ENCODE measurements around the gene CLIP1. TPM values are rescaled to one million over a fixed set of nuclear protein-coding genes. Genes with fewer than 3 reads are reported as not detected.

CLIP1 gene
- total RNA-seq, 2 experiments from 2014 or later: 52.0 to 54.9 TPM

DNA sequence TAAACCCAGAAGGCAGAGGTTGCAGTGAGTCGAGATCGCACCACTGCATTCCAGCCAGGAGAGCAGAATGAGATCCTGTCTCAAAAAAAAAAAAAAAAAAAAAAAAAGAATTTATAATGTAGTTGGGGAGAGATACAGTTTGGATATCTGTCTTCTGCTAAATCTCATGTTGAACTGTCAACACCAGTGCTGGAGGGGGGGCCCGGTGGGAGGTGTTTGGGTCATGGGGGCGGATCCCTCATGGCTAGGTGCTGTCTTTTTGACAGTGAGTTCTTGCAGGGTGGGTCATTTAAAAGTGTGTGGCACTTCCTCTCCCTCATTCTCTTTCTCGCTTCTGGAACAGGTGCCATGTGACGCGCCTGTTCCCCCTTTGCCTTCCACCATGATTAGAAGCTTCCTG, 32.8 kb downstream of the CLIP1 start:
- Mint-ChIP-seq H3K27ac (no peak overlapping the region), H3K4me3 (no peak overlapping the region), H3K27me3 (no peaks in the 10 kb centered on the region), H3K36me3 (ENCODE audit: low read depth) (no peaks in the 10 kb centered on the region), H3K9me3 (no peaks in the 10 kb centered on the region), H3K4me1 (ENCODE audit: low read depth) (peaks cover 32% of the 10 kb centered on the region)
- peaks cover 11% of the 10 kb centered on the region for H3K4me1 ChIP-seq (ENCODE audit: insufficient read depth, low read length)
- CTCF ChIA-PET: interaction anchor here (1.3 kb wide), 1 partner anchor 9 kb away, joined by 3 read pairs; no protein-coding TSS in a partner anchor
- intact Hi-C loops (cut with DNase I, micrococcal nuclease): loop anchor here in 1 of 2 experiments (10.0 kb wide), 1 partner anchor 365 kb away; the partner anchor contains the start of gene DENR
- H3K27me3 ChIP-seq (ENCODE audit: control insufficient read depth in 1 of 2, insufficient read depth in 2 of 2, low read length in 2 of 2): no peaks in the 10 kb centered on the region
- no peaks in the 10 kb centered on the region for H3K36me3 ChIP-seq (ENCODE audit: insufficient read depth, low read length)
- TF ChIP-seq, protein P1, sequence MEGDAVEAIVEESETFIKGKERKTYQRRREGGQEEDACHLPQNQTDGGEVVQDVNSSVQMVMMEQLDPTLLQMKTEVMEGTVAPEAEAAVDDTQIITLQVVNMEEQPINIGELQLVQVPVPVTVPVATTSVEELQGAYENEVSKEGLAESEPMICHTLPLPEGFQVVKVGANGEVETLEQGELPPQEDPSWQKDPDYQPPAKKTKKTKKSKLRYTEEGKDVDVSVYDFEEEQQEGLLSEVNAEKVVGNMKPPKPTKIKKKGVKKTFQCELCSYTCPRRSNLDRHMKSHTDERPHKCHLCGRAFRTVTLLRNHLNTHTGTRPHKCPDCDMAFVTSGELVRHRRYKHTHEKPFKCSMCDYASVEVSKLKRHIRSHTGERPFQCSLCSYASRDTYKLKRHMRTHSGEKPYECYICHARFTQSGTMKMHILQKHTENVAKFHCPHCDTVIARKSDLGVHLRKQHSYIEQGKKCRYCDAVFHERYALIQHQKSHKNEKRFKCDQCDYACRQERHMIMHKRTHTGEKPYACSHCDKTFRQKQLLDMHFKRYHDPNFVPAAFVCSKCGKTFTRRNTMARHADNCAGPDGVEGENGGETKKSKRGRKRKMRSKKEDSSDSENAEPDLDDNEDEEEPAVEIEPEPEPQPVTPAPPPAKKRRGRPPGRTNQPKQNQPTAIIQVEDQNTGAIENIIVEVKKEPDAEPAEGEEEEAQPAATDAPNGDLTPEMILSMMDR (IDR thresholded peaks at IDR 0.05): no peak
- no peak overlapping the region for H3K27ac ChIP-seq (ENCODE audit: low read depth in 1 of 2, low read length in 2 of 2)
- no peaks in the 10 kb centered on the region for H3K9me3 ChIP-seq (ENCODE audit: control insufficient read depth in 1 of 2, insufficient read depth in 1 of 2, low read length in 2 of 2)
- ATAC-seq (ENCODE audit: poor library complexity) (no peak), DNase-seq (no peak)
- H3K4me3 ChIP-seq (ENCODE audit: low read length): no peak overlapping the region
- POLR2A ChIA-PET: no interaction called here

DNA sequence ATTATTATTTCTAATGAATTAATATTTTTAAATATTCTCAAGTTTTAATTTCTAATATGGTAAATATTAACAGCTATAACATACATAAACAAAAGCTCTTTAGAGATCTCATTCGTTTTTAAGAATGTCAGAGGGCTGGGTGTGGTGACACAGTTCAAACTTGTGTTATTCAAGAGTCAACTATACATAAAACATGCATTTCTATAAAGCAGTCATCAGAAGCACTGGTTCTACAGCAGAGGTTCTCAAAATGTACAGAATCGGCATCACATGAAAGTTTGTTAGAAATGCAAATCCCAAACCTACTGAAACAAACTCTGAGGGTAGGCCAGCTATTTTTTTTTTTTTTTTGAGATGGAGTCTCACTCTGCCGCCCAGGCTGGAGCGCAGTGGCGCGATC, 34.6 kb downstream of the CLIP1 start:
- Histone ChIP-seq H3K9me3 (ENCODE audit: control insufficient read depth in 1 of 2, insufficient read depth in 1 of 2, low read length in 2 of 2) (no peaks in the 10 kb centered on the region), H3K4me1 (ENCODE audit: insufficient read depth, low read length) (no peaks in the 10 kb centered on the region), H3K27ac (ENCODE audit: low read depth in 1 of 2, low read length in 2 of 2) (no peak overlapping the region), H3K27me3 (ENCODE audit: control insufficient read depth in 1 of 2, insufficient read depth in 2 of 2, low read length in 2 of 2) (no peaks in the 10 kb centered on the region), H3K4me3 (ENCODE audit: low read length) (no peak overlapping the region), H3K36me3 (ENCODE audit: insufficient read depth, low read length) (no peaks in the 10 kb centered on the region)
- Mint-ChIP-seq H3K4me3 (no peak overlapping the region), H3K36me3 (ENCODE audit: low read depth) (no peaks in the 10 kb centered on the region), H3K9me3 (no peaks in the 10 kb centered on the region), H3K27ac (no peak overlapping the region), H3K27me3 (no peaks in the 10 kb centered on the region), H3K4me1 (ENCODE audit: low read depth) (peaks cover 17% of the 10 kb centered on the region)
- intact Hi-C loops (cut with DNase I, micrococcal nuclease): no loop called here
- POLR2A ChIA-PET: interaction anchor here (1.0 kb wide), 1 partner anchor 86 kb away, joined by 3 read pairs; no protein-coding TSS in a partner anchor
- CTCF ChIA-PET: interaction anchor here (1.6 kb wide), 1 partner anchor 84 kb away, joined by 5 read pairs; no protein-coding TSS in a partner anchor
- DNase-seq (no peak), ATAC-seq (ENCODE audit: poor library complexity) (no peak)
- TF ChIP-seq, protein P1 (IDR thresholded peaks at IDR 0.05): no peak

DNA sequence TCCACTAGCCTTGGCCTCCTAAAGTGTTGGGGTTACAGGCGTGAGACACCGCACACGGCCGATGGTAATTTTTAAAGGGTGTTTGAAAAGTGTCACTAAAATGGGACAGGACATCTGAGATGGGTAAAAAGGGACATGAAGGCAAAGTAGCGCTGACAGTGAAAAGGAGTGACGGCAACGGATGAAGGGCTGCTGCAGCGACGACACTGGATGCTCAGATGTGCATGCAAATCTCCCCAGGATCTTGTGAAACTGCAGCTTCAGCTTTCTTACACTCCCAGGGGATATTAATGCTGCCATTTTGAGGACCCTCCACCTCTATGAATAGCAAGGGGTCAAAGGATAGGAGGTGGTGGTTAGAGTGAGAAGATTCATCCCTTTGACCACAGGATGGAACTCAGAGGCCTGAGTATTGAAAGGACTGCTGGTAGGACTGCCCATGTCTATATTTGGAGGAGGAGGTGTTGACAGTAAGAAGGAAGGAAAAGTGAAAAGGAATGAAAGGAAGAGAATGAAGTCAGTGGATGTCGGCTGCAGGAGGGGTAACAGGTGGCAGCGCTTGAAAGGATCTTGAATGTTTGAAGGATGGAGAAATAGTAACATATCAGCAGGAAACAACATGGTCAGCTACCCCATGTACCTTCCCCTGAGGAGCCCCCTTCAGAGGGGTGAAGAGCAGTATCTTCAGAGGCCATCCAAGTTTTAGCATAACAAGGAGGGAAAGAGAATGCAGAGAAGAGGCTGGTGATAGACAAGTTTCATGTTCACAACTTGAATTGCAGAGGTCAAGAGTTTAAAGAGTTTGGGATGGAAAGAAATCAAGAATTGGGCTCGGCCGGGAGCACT, 37.1 kb downstream of the CLIP1 start:
- no peaks in the 10 kb centered on the region for H3K36me3 ChIP-seq (ENCODE audit: insufficient read depth, low read length)
- no peaks in the 10 kb centered on the region for H3K27me3 ChIP-seq (ENCODE audit: control insufficient read depth in 1 of 2, insufficient read depth in 2 of 2, low read length in 2 of 2)
- H3K36me3 Mint-ChIP-seq (ENCODE audit: low read depth): peaks cover 13% of the 10 kb centered on the region
- H3K4me1 Mint-ChIP-seq (ENCODE audit: low read depth): peaks cover 12% of the 10 kb centered on the region
- TF ChIP-seq, protein P1 (IDR thresholded peaks at IDR 0.05): no peak
- H3K4me1 ChIP-seq (ENCODE audit: insufficient read depth, low read length): no peaks in the 10 kb centered on the region
- no peak overlapping the region for H3K4me3 ChIP-seq (ENCODE audit: low read length)
- ChIA-PET CTCF (no interaction called here), POLR2A (no interaction called here)
- intact Hi-C loops (cut with DNase I, micrococcal nuclease): no loop called here
- no peaks in the 10 kb centered on the region for H3K9me3 ChIP-seq (ENCODE audit: control insufficient read depth in 1 of 2, insufficient read depth in 1 of 2, low read length in 2 of 2)
- ATAC-seq (ENCODE audit: poor library complexity) (no peak), DNase-seq (no peak)
- H3K27ac ChIP-seq (ENCODE audit: low read depth in 1 of 2, low read length in 2 of 2): no peak overlapping the region
- no peak overlapping the region for H3K4me3 Mint-ChIP-seq
- H3K9me3 Mint-ChIP-seq: no peaks in the 10 kb centered on the region
- H3K27me3 Mint-ChIP-seq: no peaks in the 10 kb centered on the region
- H3K27ac Mint-ChIP-seq: no peak overlapping the region

Measured in CD4-positive, alpha-beta T cell (primary cell).